Breast epithelium (tissue), 3 donors: ENCODE measurements around the gene PHF19.

Experiments used
- POLR2AphosphoS5 ChIP-seq, 3 donors: sonication (generic); formaldehyde crosslinking; IDR thresholded peaks; one replicate each; pipeline ENCODE4 v1.6.1; 2017; ENCODE audit warnings: antibody characterized with exemption in 3 of 3
- TF ChIP-seq, protein P1 (sequence below), 3 donors: fragments of 450-650 bp; IDR thresholded peaks; one replicate each; pipeline ENCODE4 v1.5.1; 2016 to 2017; ENCODE audit warnings: antibody characterized with exemption in 3 of 3, mild to moderate bottlenecking in 3 of 3, moderate library complexity in 3 of 3

DNA sequence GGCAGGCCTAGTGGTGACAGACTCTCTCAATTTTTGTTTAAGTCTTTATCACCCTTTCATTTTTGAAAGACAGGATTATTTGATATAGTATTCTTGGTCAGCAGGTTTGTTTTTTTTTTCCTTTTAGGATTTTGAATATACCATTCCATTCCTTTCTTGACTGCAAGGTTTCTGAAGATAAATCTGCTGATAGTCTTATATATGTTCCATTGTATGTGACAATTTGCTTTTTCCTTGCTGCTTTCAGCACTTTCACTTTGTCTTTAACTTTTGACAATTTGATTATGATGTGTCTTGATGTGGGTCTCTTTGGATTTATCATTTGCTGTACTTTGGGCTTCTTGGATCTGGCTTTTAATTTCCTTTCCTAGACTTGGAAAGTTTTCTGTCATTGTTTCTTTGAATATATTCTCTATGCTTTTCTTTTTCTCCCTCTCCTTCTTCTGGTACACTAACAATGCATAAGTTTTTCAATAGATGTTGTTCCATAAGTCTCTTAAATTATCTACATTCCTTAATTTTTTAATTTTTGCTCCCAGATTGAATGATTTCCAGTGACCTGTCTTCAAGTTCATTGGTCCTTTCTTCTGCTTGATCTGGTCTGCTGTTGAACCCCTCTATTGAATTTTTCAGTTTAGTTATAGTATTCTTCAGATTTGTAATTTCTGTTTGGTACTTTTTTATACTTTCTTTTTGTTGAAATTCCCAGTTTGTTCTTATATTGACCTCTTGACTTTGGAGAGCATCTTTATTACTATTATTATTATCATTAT lies 69.2 kb downstream of the PHF19 start:
- no peak for TF ChIP-seq POLR2AphosphoS5 (IDR thresholded peaks at IDR 0.05)
- TF ChIP-seq, protein P1, sequence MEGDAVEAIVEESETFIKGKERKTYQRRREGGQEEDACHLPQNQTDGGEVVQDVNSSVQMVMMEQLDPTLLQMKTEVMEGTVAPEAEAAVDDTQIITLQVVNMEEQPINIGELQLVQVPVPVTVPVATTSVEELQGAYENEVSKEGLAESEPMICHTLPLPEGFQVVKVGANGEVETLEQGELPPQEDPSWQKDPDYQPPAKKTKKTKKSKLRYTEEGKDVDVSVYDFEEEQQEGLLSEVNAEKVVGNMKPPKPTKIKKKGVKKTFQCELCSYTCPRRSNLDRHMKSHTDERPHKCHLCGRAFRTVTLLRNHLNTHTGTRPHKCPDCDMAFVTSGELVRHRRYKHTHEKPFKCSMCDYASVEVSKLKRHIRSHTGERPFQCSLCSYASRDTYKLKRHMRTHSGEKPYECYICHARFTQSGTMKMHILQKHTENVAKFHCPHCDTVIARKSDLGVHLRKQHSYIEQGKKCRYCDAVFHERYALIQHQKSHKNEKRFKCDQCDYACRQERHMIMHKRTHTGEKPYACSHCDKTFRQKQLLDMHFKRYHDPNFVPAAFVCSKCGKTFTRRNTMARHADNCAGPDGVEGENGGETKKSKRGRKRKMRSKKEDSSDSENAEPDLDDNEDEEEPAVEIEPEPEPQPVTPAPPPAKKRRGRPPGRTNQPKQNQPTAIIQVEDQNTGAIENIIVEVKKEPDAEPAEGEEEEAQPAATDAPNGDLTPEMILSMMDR (IDR thresholded peaks at IDR 0.05), result no peak
